Esophagus muscularis mucosa (tissue), 4 donors: ENCODE results near the gene CROCC.

Experiments used
- CTCF ChIP-seq, 3 experiments: fragments of 200-600 bp in 2 of 3; fragments of 450-650 bp in 1 of 3; sonication (generic) in 2 of 3; IDR thresholded peaks; one replicate each; pipeline ENCODE4 v1.5.1; 2017 to 2019; ENCODE audit warnings: antibody characterized with exemption in 3 of 3, mild to moderate bottlenecking in 2 of 3, moderate library complexity in 1 of 3
- EP300 ChIP-seq: sonication (generic); formaldehyde crosslinking; IDR thresholded peaks from one replicate; pipeline ENCODE4 v1.6.1; 2017; ENCODE audit warnings: antibody characterized with exemption
- POLR2A ChIP-seq: fragments of 450-650 bp; IDR thresholded peaks from one replicate; pipeline ENCODE4 v1.6.1; 2017; ENCODE audit warnings: antibody characterized with exemption, moderate library complexity, mild to moderate bottlenecking, low read depth
- POLR2AphosphoS5 ChIP-seq, 2 donors: sonication (generic); formaldehyde crosslinking; IDR thresholded peaks; one replicate each; pipeline ENCODE4 v1.6.1; 2017; ENCODE audit warnings: antibody characterized with exemption in 2 of 2

DNA sequence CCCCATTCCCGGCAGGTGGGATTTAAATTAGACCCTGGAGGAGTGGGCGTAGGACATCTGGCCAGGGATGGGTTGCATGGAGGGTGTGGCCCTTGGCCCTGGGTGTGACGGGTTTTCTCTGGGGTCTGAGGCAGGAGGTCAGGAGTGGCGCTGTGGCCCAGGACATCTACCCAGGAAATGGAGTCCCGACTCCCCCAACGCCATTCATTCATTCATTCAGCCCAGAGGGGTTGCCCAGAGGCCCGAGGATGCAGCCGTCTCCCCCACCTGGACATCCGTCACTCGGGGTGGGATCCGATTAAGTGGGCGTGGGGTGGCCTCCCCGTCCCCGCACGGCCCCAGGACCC is 89.3 kb downstream of the CROCC start:
- TF ChIP-seq CTCF (IDR thresholded peaks at IDR 0.05) (no peak), POLR2A (no peak), EP300 (no peak), POLR2AphosphoS5 (IDR thresholded peaks at IDR 0.05) (no peak)
